Measurements from ENCODE around the gene INO80B. TPM values are rescaled to one million over a fixed set of nuclear protein-coding genes. Genes with fewer than 3 reads are reported as not detected.
"Not testable (repeated sequence)": the region's sequence is repeated elsewhere in the genome, so short reads cannot be mapped to it uniquely, and the experiment has no call there.

The INO80B gene
- polyA plus RNA-seq: 10 to 100 TPM; 21.4 to 37.9 (median 33.6) TPM

DNA sequence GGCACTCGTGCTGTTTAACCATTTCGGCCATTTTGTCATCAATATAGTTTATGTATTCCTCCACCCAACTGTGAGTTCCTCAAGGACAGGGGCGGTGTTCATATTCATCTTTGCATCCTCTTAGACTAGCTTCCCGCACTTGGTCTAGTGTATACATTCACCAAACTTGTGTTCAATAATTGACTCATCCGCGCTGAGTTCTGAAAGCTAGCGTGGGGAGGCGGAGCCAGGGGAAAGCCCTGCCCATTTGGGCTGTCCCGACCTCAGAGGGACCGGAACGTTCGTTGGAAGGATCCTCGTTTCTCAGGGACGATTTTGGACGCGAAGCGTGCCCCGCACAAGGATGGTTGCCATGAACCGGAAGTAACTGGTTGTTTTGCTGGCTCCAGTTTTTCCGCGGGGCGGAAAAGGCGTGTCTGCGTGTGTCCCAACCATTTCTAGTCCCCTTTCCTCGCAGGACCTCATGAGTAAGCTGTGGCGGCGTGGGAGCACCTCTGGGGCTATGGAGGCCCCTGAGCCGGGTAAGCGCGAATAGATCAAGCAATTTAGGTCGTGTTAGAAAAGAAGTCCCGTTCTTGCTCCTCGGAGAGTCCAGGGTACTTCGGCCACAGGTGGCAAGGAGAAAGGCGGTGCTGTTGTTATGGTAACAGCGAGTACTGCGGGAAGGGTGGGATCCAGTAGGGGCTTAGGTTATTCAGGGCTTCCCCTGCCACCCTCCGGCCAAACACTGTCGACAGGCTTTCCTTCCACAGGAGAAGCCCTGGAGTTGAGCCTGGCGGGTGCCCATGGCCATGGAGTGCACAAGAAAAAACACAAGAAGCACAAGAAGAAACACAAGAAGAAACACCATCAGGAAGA, at the start of gene INO80B:
Gene INO80B, plus strand, starts transcription at position 434 of the 858 bp plus-strand sequence. Its CDS starts 30 bp downstream, at position 464.
- WGBS, 3 donors: 1% methylated on average over 40 of the region's 40 CpGs
- H3K27ac ChIP-seq (ENCODE audit: low read depth, low read length): no peak within 1 kb of the TSS

DNA sequence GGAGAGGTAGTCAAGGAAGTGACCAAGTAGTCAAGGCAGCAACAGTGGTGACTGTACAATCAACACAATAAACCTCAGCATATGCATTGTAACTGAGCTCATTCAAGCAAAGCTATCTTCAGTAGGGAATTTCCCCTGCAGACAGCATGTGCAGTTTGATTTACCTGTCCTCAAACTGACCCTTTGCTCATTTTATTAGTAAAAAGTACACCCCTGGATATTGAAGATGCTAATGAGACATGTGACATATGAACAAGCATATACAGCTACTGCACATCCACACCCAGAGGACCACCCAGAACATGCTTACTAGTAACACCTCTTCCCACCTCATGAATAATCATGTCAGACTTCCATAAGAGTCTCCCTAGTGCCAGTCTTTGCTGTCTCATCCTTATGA, 48.9 kb upstream of the INO80B start:
- H3K27ac ChIP-seq (ENCODE audit: low read depth, low read length): no peak overlapping the region

DNA sequence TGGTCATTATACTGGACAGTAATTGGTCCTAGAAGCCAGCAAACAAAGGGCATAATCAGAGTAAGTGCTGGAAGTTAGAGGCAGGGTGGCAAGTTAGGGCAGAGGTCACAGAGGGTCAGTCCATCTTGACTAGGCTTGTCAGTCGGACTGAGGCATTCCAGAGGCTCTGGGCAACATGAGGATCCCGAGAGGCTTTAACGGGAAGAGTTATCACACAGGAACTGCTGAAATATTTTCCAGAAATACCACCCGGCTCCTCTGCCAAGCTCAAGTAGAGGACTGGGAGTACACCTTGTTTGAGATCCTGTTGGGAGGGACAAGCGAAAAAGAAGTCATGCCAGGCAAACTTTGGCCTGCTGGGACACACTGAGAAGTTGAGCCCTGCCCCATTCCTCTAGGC, 47.2 kb upstream of the INO80B start:
- 64 to 80% (median 75%) methylated on average over 5 of the region's 5 CpGs for WGBS, 3 donors
- no peak overlapping the region for H3K27ac ChIP-seq (ENCODE audit: low read depth, low read length)

DNA sequence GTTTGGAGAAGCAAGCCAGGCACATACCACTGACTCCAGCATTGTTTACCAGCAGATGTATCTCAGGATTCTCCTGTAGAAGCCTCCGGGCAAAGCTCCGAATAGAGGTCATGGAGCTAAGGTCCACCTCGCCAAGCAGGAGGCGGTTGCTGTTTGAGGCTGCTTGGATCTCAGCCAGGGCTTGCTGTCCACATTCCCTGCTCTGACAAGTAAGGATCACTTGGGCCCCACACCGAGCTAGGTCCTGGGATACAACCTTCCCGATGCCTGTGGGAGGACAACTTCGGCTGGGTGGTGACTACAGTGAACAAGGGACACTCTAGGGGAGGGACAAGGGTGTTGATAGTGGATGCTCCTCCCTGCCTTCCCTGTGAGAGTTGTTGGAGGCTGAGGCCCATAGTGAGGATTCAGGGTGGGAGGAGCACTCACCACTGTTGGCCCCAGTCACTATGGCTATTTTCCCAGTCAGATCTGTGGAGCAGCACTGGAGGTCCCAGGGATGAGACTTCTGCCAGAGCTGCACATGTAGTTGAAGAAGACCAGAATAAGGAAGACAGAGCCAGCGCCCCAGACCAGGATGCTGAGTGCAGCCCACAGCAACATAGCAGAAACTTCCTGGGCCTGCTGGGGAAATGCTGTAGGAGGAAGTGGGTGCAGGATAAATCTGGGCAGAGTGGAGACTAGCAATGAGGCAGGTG, 41.7 kb upstream of the INO80B start:
- 66 to 71% (median 67%) methylated on average over 8 of the region's 8 CpGs for WGBS, 3 donors
- H3K27ac ChIP-seq (ENCODE audit: low read depth, low read length): no peak overlapping the region

GRCh38 chr2:74414441-74414840, 40.4 kb upstream of the INO80B start:
- WGBS, 3 donors: 56 to 63% (median 62%) methylated on average over 19 of the region's 19 CpGs
- no peak overlapping the region for H3K27ac ChIP-seq (ENCODE audit: low read depth, low read length)

DNA sequence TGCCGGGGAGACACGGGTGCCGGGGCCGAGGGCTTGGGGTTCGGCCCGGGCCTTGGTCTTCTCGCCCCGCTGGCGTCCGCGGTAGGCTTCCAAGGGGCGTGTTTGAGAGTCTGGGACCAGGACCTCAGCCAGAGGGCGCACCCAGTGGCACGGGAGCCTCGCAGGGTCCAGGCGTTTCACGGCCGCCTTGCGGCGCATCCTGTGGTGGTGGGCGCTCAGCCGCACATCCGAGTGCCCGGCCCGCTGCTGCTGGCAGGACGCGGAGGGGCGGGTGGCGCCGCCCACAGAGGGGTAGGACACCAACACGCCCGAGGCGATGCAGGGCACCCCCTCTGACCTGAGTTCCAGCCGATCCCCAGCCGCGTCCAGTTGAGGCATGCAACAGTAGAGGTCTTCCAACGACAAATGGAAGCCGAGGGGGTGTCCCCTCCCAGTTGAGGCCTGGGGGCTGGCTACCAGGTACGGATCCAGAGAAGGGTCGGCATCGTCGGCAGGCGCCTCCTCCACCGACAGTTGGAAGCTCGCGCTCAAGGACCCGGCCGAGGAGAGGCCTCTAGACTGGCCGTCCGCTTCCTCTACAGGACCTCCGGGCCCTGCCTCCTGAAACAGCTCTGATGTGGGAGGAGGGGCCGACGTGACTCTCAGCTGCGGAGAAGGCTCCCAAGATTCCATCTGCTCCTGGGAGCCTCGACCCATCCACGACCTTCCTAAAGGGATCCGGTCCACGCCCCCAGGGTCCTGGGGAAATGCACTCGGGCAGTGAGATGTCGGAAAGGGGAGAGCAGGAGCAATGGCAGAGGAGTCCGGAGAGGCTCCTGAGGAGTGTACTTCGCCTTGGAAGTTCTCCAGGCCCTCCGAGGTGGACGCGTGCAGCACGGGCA, 39.8 kb upstream of the INO80B start:
- no peak overlapping the region for H3K27ac ChIP-seq (ENCODE audit: low read depth, low read length)

DNA sequence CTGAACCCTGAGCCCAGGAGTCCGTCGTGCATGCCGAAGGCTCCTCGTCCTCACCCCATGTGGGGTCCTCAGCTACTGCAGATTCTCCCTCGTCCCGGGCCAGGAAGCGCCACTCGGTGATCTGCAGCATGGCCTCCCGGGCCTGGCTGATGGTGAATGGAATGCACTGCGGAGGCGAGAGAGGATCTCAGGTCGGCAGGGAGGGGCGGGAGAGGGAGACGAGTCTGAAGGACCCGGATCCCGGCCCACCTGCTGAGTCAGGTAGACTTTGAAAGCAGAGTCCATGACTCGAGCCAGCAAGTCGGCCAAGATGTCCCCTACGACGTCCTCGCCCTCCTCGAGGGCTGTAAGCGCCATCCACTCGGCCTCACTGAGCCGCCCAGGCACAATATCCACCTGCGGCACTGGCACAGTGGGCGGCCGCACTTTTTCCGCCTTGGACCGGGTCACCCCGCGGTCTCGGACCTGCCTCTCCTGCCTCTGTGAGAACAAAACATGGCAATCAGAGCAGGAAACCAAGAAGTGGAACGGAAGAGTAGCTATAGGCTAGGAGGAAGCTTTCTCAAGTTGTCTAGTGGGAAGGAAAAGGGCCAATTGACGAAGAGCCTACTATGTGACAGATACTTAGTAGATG, 39.0 kb upstream of the INO80B start:
- WGBS, 3 donors: 47 to 63% (median 49%) methylated on average over 35 of the region's 35 CpGs

More for the DNA sequence above, 39.8 kb upstream of the INO80B start:
- 4 to 11% (median 5%) methylated on average over 60 to 66 of the region's 66 CpGs for WGBS, 3 donors

DNA sequence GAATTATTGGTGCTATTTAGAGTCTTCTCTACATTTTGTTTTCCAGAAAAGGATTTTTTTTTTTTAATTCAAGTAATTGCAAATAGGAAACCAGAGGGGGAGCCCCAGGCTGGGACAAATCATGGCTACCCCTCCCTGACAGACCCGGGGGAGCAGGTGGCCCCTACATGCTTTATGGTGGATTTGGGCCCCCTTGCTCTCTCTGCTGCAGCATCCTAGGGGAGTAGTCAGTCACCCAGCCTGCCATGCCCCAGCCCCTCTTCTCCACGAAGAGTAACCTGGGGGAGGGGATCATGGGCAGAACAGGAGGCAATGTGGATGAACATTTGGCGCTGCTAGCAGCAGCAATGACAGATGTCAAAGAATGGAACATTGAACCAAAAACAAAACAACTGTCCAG, 38.1 kb upstream of the INO80B start:
- WGBS, 3 donors: 66 to 71% (median 68%) methylated on average over 3 of the region's 3 CpGs
- no peak overlapping the region for H3K27ac ChIP-seq (ENCODE audit: low read depth, low read length)

More for the DNA sequence above, 39.0 kb upstream of the INO80B start:
- no peak overlapping the region for H3K27ac ChIP-seq (ENCODE audit: low read depth, low read length)

DNA sequence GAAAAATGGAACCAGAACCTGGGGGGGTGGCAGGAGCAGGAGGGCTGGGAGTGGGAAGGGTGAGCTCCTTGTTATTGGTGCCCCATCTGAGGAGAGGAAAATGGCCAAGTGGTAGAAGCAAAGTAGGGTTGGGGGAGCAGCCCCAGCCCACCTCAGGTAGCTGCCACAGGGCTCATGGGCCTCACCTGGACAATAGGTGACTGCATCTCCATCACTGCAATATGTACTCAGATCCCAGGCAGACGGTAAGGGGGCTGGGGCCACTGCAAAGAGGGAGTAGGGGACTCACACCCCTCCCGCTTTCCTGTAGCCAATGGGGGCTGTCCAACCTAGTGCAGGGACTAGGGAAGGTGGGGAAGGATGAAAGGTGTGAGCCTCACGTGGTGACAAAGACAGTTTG, 37.7 kb upstream of the INO80B start:
- 85 to 89% (median 88%) methylated on average over 3 of the region's 3 CpGs for WGBS, 3 donors
- no peak overlapping the region for H3K27ac ChIP-seq (ENCODE audit: low read depth, low read length)

GRCh38 chr2:74417763-74418162, 37.1 kb upstream of the INO80B start:
- H3K27ac ChIP-seq (ENCODE audit: low read depth, low read length): no peak overlapping the region
- WGBS, 3 donors: 92 to 96% (median 95%) methylated on average over 6 of the region's 6 CpGs

DNA sequence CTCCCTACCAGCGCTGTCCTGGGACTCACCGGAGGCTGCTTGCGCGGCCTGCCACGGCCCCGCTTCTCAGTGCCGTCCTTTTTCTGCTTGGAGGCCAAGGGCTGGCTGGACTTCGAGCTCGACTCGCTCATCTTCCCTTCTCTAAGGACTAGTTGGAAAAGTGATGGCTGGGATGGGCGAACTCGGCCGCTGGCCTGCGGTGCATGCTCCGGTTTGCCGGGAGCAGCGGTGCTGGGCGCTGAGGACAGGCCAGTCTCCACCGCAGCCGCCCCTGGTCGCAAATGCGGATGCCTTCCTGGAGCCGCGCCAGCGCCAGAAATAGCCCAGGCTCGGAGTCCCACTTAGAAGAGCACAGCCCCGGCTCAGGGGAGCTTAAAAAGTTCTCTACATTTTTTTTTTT, 36.6 kb upstream of the INO80B start:
- 72 to 82% (median 77%) methylated on average over 27 of the region's 27 CpGs for WGBS, 3 donors
- no peak overlapping the region for H3K27ac ChIP-seq (ENCODE audit: low read depth, low read length)

DNA sequence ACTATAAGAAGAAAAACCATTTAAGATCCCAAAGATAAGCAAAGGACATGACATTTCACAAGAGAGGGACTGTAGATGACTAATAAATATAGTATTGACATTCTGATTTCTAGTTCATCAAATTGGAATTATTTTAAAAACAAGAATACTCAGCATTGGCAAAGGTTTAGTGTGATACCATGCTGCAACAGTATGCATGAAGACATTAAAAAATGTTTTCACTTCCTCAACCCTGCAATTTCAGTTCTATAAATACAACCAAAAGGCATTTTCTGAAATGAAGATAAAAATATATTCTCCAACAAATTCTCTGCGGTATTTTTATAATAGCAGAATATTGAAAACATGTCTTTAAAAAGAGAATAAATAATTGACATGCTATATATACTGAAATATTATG, 35.5 kb upstream of the INO80B start:
- WGBS, 3 donors: 78 to 92% (median 83%) methylated on average over 1 of the region's 1 CpG
- H3K27ac ChIP-seq (ENCODE audit: low read depth, low read length): no peak overlapping the region

GRCh38 chr2:74420006-74420405, 34.9 kb upstream of the INO80B start:
- no peak overlapping the region for H3K27ac ChIP-seq (ENCODE audit: low read depth, low read length)

GRCh38 chr2:74420443-74421103, 34.3 kb upstream of the INO80B start:
- WGBS, 3 donors: 69 to 78% (median 76%) methylated on average over 19 of the region's 19 CpGs
- not testable (repeated sequence) for H3K27ac ChIP-seq (ENCODE audit: low read depth, low read length)

More at GRCh38 chr2:74420006-74420405, 34.9 kb upstream of the INO80B start:
- WGBS, 3 donors: 77 to 82% (median 77%) methylated on average over 2 of the region's 2 CpGs

DNA sequence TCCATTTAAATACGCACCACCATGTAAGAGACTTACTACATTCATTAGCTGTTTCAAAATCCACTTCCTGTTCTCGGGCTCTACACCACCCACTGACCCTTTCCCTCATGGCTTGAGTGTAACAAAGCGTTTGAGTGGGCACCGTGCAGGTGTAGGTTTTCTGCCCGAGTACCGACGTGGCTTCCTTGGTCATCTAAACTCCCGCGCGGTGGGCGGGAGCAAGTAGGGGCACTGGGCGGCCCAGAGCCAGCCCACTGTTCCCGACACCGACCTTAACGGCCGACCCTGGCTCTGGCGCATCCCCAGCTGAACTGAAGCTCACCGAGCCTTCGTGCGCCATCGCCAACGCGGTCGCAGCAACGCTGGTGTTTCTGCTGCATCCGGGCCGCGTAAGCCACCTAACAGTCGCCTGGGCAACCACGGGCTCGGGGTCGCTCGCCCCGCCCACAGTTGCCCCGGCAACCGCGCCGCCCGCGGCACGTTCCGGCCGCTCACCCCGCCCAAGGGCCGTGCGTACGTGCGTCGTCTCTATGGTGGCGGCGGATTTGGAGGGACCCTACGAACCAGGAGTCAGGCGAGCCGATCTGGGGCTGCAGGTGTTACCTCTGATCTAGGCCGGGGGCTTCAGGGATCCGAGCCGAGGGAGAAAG, 33.5 kb upstream of the INO80B start, which contains the start of the genes C2orf81 and WDR54:
Gene C2orf81, minus strand, starts transcription at position 399 of the 650 bp plus-strand sequence. Its CDS starts 59 bp downstream, at position 340.
Gene WDR54, plus strand, starts transcription at position 510 of the 650 bp plus-strand sequence. CDS start 424 bp downstream, outside the sequence.
- 0 to 1% (median 0%) methylated on average over 57 of the region's 57 CpGs for WGBS, 3 donors
- no peak within 1 kb of the TSS for H3K27ac ChIP-seq (ENCODE audit: low read depth, low read length)

DNA sequence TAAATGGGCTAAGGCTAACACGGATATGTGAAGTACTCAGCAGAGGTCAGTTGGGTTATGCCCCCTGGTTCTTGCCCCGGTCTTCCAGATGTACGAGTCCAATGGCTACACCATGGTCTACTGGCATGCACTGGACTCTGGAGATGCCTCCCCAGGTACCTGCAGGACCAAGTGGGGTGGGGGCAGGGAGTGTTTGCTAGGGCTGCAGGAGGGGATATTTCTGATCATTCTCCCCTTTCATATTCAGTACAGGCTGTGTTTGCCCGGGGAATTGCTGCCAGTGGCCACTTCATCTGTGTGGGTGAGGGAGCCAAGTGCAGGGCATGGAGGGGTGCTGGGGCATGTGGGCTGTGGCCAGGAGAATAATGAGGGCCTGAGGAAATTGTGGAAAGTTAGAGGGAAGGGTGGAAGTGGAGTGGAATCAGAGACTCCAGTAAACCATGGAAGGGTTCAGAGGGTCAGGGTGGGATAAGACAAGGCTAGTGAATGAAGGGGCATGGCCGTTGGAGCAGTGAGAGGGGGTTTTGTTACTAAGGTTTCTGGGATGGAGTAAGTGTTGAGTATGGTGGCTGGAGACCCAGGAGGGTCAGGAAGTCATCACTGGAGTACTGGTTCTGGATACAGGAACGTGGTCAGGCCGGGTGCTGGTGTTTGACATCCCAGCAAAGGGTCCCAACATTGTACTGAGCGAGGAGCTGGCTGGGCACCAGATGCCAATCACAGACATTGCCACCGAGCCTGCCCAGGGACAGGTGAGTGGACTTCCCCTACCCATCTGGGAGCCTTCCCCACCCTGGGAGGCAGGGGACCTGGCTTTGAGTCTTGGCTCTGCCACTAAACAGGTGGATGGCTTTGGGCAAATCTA, 31.4 kb upstream of the INO80B start:
- WGBS, 3 donors: 76 to 87% (median 84%) methylated on average over 9 of the region's 9 CpGs
- no peak overlapping the region for H3K27ac ChIP-seq (ENCODE audit: low read depth, low read length)

Data from adipose tissue (tissue), 3 donors.